Gastrocnemius medialis (tissue), 4 donors: ENCODE results near the gene SLK.

Experiments
- POLR2A ChIP-seq, 2 donors: fragments of 450-650 bp; IDR thresholded peaks; one replicate each; pipeline ENCODE4 v1.6.1; 2017; ENCODE audit warnings: antibody characterized with exemption in 2 of 2, mild to moderate bottlenecking in 2 of 2, moderate library complexity in 2 of 2
- TF ChIP-seq, protein P1 (sequence below), 5 experiments: fragments of 450-650 bp in 3 of 5; fragments of 200-600 bp in 2 of 5; sonication (generic) in 2 of 5; IDR thresholded peaks in 4 of 5; conservative IDR thresholded peaks in 1 of 5; 1 replicate in 4 of 5; 2 replicates in 1 of 5; pipeline ENCODE4 v1.5.1; 2016 to 2019; ENCODE audit warnings: antibody characterized with exemption in 5 of 5, mild to moderate bottlenecking in 3 of 5, moderate library complexity in 3 of 5

DNA sequence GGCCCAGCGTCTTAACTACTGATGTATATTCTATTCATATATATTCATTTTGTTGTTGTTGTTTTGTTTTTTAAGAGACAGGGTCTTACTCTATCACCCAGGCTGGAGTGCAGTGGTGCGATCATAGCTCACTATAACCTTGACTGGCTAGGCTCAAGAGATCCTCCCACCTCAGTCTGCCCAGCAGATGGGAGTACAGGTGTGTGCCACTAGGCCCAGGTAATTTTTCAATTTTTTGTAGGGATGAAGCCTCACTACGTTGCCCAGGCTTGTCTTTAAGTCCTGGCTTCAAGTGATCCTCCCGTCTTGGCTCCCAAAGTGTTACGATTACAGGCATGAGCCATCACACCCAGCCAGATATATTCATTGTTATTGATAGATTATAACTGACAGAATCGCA is 36.1 kb upstream of the SLK start:
- no peak for TF ChIP-seq POLR2A (IDR thresholded peaks at IDR 0.05)
- TF ChIP-seq, protein P1, sequence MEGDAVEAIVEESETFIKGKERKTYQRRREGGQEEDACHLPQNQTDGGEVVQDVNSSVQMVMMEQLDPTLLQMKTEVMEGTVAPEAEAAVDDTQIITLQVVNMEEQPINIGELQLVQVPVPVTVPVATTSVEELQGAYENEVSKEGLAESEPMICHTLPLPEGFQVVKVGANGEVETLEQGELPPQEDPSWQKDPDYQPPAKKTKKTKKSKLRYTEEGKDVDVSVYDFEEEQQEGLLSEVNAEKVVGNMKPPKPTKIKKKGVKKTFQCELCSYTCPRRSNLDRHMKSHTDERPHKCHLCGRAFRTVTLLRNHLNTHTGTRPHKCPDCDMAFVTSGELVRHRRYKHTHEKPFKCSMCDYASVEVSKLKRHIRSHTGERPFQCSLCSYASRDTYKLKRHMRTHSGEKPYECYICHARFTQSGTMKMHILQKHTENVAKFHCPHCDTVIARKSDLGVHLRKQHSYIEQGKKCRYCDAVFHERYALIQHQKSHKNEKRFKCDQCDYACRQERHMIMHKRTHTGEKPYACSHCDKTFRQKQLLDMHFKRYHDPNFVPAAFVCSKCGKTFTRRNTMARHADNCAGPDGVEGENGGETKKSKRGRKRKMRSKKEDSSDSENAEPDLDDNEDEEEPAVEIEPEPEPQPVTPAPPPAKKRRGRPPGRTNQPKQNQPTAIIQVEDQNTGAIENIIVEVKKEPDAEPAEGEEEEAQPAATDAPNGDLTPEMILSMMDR (IDR thresholded peaks at IDR 0.05 in 4 of 5, conservative IDR thresholded peaks at IDR 0.05 in 1 of 5) = no peak
